Cardiac muscle cell (in vitro differentiated cells and primary cell): ENCODE results near the gene RCBTB2. TPM values are rescaled to one million over a fixed set of nuclear protein-coding genes. Genes with fewer than 3 reads are reported as not detected.
A peak's percentile ranks its signal among the peaks of the same experiment; 100 is the strongest.

Experiments used
- DNase-seq, 2 donors: peaks; one replicate each; pipeline versions ENCODE4 v3.0.0 to v3.0.0-alpha.2; 2010 to 2017; ENCODE audit warnings: low read depth in 1 of 2, low spot score in 1 of 2
- H3K27ac ChIP-seq: fragments of 200-600 bp; sonication (generic); 2 replicates; pipeline ENCODE4 v1.5.1; 2016
- H3K27me3 ChIP-seq: fragments of 200-600 bp; sonication (generic); 2 replicates; pipeline ENCODE4 v1.6.0; 2016; ENCODE audit warnings: control low read depth
- H3K36me3 ChIP-seq: fragments of 200-600 bp; sonication (generic); 2 replicates; pipeline ENCODE4 v1.5.1; 2016; ENCODE audit warnings: control low read depth
- H3K4me1 ChIP-seq: fragments of 200-600 bp; sonication (generic); 2 replicates; pipeline ENCODE4 v1.8.1; 2017; ENCODE audit warnings: low read depth, mild to moderate bottlenecking, mixed run types
- H3K4me3 ChIP-seq: fragments of 200-600 bp; sonication (generic); 2 replicates; pipeline ENCODE4 v1.5.1; 2016; ENCODE audit warnings: mild to moderate bottlenecking
- H3K9me3 ChIP-seq: fragments of 200-600 bp; sonication (generic); 2 replicates; pipeline ENCODE4 v1.5.1; 2017; ENCODE audit warnings: low read depth, mild to moderate bottlenecking, control low read depth
- polyA plus RNA-seq: library from polyadenylated mRNA; unstranded; fragments of >200 nt; fragmentation: Nextera tagmentation; extraction: Ambion mirVana; gene quantifications from 2 replicates; pipeline ENCODE4 v1.2.1, GENCODE V29; 2016
- total RNA-seq: library from RNA; depleted of rRNA; stranded (reverse); fragments of >200 nt; gene quantifications from 2 replicates; pipeline ENCODE4 v1.2.3, GENCODE V29; 2016
- TF ChIP-seq, protein P1 (sequence below): IDR thresholded peaks from 2 replicates; pipeline ENCODE4 v1.5.1; 2012; ENCODE audit warnings: low read depth, mild to moderate bottlenecking, low read length

Gene RCBTB2
- total and polyA plus RNA-seq, 2 experiments from 2014 or later, result 10.0 to 15.4 TPM

DNA sequence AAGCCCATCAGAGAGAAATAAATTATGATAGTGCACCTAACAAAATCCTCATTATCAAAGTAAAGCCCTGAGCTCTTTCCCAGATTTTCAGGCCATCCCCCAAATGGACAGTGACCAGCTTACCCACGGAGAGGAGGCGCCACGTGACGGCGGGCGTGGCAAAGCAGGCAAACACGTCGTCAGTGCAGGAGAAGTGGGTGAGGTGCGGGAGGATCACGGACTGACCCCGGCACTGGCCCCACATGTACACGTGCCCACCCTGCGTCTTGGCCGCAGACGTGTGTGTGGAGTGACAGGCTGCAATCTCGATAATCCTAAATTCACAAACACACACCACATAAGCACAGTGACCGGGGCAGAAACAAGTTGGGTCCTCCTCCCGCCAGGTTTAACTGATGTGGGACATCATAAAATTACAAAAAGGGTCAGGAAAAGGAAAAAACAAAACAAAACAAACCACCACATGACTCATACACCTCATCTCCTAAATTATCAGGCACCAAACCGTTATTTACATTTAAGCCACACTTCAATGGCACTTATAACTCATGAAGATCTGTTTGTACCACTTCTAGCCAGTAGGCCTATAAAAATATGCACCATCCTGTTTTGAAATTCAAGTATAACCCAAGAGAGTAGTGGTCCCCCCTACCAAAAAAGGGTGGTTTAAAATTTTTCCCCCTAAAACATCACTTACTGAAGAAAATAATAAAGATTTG lies 30.1 kb downstream of the RCBTB2 start:
- no peaks in the 10 kb centered on the region for H3K9me3 ChIP-seq
- no peak overlapping the region for H3K27ac ChIP-seq
- no peaks in the 10 kb centered on the region for H3K4me1 ChIP-seq
- peaks cover 3% of the 10 kb centered on the region for H3K36me3 ChIP-seq
- H3K4me3 ChIP-seq, result no peak overlapping the region
- no peaks in the 10 kb centered on the region for H3K27me3 ChIP-seq
- TF ChIP-seq, protein P1, sequence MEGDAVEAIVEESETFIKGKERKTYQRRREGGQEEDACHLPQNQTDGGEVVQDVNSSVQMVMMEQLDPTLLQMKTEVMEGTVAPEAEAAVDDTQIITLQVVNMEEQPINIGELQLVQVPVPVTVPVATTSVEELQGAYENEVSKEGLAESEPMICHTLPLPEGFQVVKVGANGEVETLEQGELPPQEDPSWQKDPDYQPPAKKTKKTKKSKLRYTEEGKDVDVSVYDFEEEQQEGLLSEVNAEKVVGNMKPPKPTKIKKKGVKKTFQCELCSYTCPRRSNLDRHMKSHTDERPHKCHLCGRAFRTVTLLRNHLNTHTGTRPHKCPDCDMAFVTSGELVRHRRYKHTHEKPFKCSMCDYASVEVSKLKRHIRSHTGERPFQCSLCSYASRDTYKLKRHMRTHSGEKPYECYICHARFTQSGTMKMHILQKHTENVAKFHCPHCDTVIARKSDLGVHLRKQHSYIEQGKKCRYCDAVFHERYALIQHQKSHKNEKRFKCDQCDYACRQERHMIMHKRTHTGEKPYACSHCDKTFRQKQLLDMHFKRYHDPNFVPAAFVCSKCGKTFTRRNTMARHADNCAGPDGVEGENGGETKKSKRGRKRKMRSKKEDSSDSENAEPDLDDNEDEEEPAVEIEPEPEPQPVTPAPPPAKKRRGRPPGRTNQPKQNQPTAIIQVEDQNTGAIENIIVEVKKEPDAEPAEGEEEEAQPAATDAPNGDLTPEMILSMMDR, result no peak
- DNase-seq, result no peak

DNA sequence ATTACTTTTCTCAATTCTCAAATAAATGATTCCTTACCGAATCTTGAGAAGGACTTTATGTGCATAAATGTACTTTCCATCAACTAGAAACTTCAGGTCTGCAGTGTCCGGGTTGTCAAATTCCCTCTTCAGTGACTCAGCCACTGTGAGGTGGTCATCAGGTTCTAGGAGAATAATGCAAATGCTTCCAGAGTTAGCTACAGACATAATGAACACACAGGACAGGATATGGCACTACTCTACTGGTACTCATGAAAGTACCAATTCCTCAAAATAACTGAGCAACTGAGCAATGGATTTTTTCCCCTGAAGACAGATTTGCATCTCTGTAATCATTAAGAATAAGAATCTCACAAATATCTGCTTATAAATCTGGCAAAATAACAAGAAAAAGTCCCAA lies 31.2 kb downstream of the RCBTB2 start:
- Histone ChIP-seq H3K4me1 (no peaks in the 10 kb centered on the region), H3K4me3 (no peak overlapping the region), H3K27ac (no peak overlapping the region), H3K27me3 (no peaks in the 10 kb centered on the region), H3K9me3 (no peaks in the 10 kb centered on the region), H3K36me3 (peaks cover 3% of the 10 kb centered on the region)
- TF ChIP-seq, protein P1, result no peak
- DNase-seq, result no peak

DNA sequence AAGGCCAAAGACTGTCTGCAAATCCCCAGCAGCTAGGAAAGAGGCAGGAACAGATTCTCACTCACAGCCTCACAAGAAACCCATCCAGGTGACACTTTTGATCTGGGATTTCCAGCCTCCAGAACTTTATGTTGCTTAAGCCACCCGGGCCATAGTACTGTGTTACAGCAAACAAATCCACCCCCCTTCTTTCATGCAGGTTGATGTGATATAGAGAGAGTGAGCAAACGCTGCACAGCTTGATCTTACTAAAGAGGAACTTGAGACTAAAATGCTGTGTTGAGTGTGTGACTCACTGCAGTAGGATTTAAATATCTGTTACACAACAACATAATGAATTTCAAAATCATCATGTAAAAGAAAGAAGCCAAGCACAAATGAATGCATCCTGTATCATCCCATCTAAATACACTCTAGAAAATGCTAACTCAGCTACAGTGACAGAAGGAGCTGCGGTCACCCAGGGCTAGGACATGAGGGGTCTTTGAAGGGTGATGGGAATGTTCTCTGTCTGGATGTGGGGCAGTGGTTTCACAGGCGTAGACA lies 32.2 kb downstream of the RCBTB2 start:
- H3K4me1 ChIP-seq, result no peaks in the 10 kb centered on the region
- H3K27ac ChIP-seq, result no peak overlapping the region
- peak in 1 of 2 donors; percentile 90 for DNase-seq
- H3K36me3 ChIP-seq, result peaks cover 3% of the 10 kb centered on the region
- no peaks in the 10 kb centered on the region for H3K27me3 ChIP-seq
- TF ChIP-seq, protein P1, result no peak
- no peaks in the 10 kb centered on the region for H3K9me3 ChIP-seq
- no peak overlapping the region for H3K4me3 ChIP-seq

DNA sequence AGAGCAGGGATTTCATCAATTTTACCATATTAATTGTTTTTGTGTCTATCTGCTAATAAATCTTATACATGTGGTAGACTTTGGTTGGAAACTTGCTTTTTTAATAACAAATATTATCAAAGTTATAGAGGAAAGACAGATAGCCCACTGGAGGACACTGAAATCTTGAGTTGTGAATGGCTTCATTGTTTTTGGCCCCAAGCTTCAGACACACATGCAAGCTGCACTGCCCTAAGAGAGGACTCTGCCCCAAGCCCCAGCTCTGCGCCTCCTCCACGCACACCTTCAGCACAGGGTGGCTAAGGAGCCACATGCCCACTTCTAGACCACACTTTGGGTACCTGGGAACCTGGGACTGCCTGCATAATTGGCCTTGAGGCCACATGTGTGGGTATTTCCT lies 35.2 kb downstream of the RCBTB2 start:
- no peaks in the 10 kb centered on the region for H3K9me3 ChIP-seq

DNA sequence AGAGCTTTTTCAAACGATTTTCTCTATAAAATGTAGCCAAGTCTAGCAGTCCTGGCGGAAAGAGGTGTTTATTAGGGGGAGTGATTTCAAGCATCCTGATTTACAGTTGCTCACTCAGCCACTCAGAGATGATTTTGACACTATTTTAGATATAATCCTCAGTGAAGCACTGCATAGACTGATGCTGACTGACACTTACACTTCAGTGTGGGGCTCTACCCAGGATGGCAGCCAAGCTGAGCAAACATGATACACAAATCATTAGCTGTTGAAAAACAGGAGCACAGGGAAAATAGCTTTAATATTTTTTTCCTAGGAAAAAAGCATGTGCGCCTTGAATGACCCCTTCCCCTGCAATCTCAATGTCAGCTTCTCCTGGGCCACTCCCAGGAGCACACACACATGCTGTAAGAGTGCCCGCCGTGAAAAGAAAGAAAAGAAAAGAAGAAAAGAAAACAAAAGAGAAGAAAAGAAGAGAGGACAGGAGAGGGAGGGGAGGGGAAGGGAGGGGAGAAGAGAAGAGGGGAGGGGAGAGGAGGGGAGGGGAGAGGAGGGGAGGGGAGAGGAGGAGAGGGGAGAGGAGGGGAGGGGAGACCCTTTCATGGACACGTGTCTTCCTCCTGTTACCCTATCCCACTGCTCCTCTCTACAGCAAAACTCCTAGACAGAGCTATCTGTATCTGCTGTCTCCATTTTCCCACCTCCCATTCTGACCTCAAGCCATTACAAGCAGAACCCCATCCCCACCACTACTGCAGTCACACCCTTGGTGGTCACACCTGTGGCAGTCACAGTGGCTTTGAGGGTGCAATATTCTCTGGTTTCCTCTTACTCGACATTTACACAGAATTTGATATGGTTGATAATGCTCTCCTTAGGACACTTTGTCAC lies 36.4 kb downstream of the RCBTB2 start:
- Histone ChIP-seq H3K27me3 (no peaks in the 10 kb centered on the region), H3K36me3 (peaks cover under 1% of the 10 kb centered on the region), H3K4me1 (no peaks in the 10 kb centered on the region), H3K27ac (no peak overlapping the region), H3K9me3 (no peaks in the 10 kb centered on the region), H3K4me3 (no peak overlapping the region)
- TF ChIP-seq, protein P1, result no peak
- no peak for DNase-seq

More for the DNA sequence above, 35.2 kb downstream of the RCBTB2 start:
- H3K27me3 ChIP-seq, result no peaks in the 10 kb centered on the region
- H3K4me3 ChIP-seq, result no peak overlapping the region
- H3K36me3 ChIP-seq, result peaks cover 3% of the 10 kb centered on the region
- H3K27ac ChIP-seq, result no peak overlapping the region
- no peaks in the 10 kb centered on the region for H3K4me1 ChIP-seq
- DNase-seq, result no peak
- TF ChIP-seq, protein P1, result no peak
